NT2/D1 (cell line): ENCODE results near the gene DNAL1.

Source experiments
- SUZ12 ChIP-seq: IDR thresholded peaks from 2 replicates; pipeline ENCODE4 v1.6.1; 2011; ENCODE audit not compliant: insufficient read length, insufficient read depth; ENCODE audit errors: extremely low read depth
- ZNF274 ChIP-seq: IDR thresholded peaks from 2 replicates; pipeline ENCODE4 v1.6.1; 2011; ENCODE audit warnings: mild to moderate bottlenecking, low read depth, low read length

DNA sequence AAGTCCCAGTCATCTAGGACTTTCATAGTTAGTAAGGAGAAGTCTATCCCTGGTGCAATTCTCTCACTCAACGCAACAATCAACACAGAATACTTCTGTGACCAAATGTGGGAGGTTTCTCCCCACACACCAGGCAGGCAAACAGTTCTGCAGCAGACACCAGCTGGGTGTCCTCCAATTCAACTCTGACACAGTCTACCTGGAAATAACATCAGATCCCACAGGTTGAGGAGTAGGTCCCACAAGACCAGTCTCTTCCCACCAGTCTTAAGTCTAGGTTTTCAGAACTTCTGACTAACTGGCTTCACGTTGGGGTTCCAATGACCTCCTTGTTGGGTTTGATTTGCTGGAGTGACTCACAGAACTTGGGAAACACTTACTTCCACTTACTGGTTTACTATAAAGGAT, 17.6 kb upstream of the DNAL1 start:
- TF ChIP-seq ZNF274: no peak
- no peak for TF ChIP-seq SUZ12
